ENCODE data around the gene KCNQ1. TPM values are rescaled to one million over a fixed set of nuclear protein-coding genes. Genes with fewer than 3 reads are reported as not detected.

The KCNQ1 gene
- polyA plus RNA-seq, 1 donor from 2014 or later, result not detected

DNA sequence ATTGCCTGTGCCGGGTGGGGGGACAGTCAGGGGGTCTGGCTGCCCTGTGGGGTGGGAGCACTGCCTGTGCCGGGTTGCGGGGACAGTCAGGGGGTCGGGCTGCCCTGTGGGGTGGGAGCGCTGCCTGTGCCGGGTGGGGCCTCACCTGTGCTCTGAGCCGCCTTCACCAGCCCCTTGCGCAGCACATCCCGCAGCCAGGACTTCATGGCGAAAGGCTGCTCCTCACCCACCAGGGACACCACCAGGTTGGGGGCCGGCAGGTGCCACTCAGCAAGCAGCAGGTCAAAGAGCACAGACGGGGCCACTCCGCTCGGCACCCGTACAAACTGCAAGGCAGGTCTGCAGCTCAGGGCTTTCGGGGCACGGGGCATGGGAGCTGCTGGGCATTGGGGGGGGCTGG, 22.8 kb upstream of the KCNQ1 start:
- Histone ChIP-seq H3K79me2 (replicated peaks; ENCODE audit: insufficient read depth, low read length) (no peaks in the 10 kb centered on the region), H3K9me2 (ENCODE audit: insufficient read depth, low read length) (no peaks in the 10 kb centered on the region), H3F3A (ENCODE audit: insufficient read depth, low read length, poor library complexity, severe bottlenecking) (no peaks in the 10 kb centered on the region), H2AFZ (ENCODE audit: low read depth, low read length) (no peak overlapping the region), H3K27me3 (ENCODE audit: insufficient read depth, low read depth, low read length) (no peaks in the 10 kb centered on the region), H3K27ac (ENCODE audit: low read length) (no peak overlapping the region), H3K36me3 (ENCODE audit: insufficient read depth, low read length) (no peaks in the 10 kb centered on the region), H3K4me3 (ENCODE audit: low read length) (no peak overlapping the region), H3K9ac (ENCODE audit: low read length) (no peak overlapping the region), H3K9me3 (ENCODE audit: low read length) (no peaks in the 10 kb centered on the region), H3K4me2 (ENCODE audit: low read length) (no peak overlapping the region), H4K20me1 (ENCODE audit: insufficient read depth) (no peaks in the 10 kb centered on the region)
- TF ChIP-seq, protein P1, sequence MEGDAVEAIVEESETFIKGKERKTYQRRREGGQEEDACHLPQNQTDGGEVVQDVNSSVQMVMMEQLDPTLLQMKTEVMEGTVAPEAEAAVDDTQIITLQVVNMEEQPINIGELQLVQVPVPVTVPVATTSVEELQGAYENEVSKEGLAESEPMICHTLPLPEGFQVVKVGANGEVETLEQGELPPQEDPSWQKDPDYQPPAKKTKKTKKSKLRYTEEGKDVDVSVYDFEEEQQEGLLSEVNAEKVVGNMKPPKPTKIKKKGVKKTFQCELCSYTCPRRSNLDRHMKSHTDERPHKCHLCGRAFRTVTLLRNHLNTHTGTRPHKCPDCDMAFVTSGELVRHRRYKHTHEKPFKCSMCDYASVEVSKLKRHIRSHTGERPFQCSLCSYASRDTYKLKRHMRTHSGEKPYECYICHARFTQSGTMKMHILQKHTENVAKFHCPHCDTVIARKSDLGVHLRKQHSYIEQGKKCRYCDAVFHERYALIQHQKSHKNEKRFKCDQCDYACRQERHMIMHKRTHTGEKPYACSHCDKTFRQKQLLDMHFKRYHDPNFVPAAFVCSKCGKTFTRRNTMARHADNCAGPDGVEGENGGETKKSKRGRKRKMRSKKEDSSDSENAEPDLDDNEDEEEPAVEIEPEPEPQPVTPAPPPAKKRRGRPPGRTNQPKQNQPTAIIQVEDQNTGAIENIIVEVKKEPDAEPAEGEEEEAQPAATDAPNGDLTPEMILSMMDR (IDR thresholded peaks at IDR 0.05; ENCODE audit: poor library complexity, severe bottlenecking), result no peak
- TF ChIP-seq MXI1 (conservative IDR thresholded peaks at IDR 0.05; ENCODE audit: poor library complexity, severe bottlenecking), result no peak
- TF ChIP-seq POLR2AphosphoS5 (IDR thresholded peaks at IDR 0.05), result no peak
- TF ChIP-seq TAF1 (IDR thresholded peaks at IDR 0.05; ENCODE audit: low read depth), result no peak
- no peak for TF ChIP-seq SMC3 (conservative IDR thresholded peaks at IDR 0.05; ENCODE audit: poor library complexity)
- TF ChIP-seq EZH2 (IDR thresholded peaks at IDR 0.05; ENCODE audit: borderline replicate concordance, insufficient read depth, low read length, poor library complexity, severe bottlenecking), result no peak
- TF ChIP-seq, protein P2, sequence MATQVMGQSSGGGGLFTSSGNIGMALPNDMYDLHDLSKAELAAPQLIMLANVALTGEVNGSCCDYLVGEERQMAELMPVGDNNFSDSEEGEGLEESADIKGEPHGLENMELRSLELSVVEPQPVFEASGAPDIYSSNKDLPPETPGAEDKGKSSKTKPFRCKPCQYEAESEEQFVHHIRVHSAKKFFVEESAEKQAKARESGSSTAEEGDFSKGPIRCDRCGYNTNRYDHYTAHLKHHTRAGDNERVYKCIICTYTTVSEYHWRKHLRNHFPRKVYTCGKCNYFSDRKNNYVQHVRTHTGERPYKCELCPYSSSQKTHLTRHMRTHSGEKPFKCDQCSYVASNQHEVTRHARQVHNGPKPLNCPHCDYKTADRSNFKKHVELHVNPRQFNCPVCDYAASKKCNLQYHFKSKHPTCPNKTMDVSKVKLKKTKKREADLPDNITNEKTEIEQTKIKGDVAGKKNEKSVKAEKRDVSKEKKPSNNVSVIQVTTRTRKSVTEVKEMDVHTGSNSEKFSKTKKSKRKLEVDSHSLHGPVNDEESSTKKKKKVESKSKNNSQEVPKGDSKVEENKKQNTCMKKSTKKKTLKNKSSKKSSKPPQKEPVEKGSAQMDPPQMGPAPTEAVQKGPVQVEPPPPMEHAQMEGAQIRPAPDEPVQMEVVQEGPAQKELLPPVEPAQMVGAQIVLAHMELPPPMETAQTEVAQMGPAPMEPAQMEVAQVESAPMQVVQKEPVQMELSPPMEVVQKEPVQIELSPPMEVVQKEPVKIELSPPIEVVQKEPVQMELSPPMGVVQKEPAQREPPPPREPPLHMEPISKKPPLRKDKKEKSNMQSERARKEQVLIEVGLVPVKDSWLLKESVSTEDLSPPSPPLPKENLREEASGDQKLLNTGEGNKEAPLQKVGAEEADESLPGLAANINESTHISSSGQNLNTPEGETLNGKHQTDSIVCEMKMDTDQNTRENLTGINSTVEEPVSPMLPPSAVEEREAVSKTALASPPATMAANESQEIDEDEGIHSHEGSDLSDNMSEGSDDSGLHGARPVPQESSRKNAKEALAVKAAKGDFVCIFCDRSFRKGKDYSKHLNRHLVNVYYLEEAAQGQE (IDR thresholded peaks at IDR 0.05; ENCODE audit: borderline replicate concordance), result no peak
- TF ChIP-seq RAD21 (conservative IDR thresholded peaks at IDR 0.05), result no peak
- no peak for TF ChIP-seq EP300 (conservative IDR thresholded peaks at IDR 0.05; ENCODE audit: poor library complexity, severe bottlenecking)

DNA sequence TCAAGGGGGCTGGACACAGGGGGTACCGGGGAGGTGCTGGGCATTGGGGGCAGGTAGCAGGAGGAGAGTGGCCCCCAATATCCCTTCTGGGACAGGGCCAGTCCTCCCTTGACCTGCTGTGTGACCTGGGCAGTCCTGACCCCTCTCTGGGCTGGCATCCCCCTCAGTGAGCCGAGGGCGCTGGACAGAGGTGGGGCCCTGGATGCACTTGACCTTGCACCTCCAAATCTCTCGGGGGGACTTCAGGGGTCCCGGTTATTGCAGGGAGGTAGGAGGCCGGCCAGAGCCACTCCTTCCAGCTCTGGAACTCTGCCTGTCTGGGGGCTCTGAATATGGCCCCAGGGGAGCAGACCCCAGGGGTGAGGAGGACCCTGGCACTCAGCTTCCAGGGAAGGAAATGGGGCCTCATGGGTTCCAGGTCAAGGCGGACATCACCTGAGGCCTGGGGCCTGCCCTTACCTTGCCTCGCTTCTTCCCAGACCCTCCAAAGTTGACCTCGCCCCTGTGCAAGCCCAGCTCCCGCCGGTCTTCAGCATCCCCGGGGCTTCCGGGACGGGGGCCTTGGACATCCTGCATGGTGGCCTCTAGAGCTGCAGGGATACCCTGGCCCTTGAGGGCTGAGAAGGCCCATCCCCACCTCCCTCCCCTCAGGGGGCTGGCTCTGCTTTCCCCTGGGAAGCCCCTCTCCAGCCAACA, 22.2 kb upstream of the KCNQ1 start:
- H3F3A ChIP-seq (ENCODE audit: insufficient read depth, low read length, poor library complexity, severe bottlenecking), result no peaks in the 10 kb centered on the region

More for the DNA sequence above, 22.2 kb upstream of the KCNQ1 start:
- H3K79me2 ChIP-seq (replicated peaks; ENCODE audit: insufficient read depth, low read length), result no peaks in the 10 kb centered on the region
- H3K36me3 ChIP-seq (ENCODE audit: insufficient read depth, low read length), result no peaks in the 10 kb centered on the region
- no peaks in the 10 kb centered on the region for H3K9me2 ChIP-seq (ENCODE audit: insufficient read depth, low read length)
- H4K20me1 ChIP-seq (ENCODE audit: insufficient read depth), result no peaks in the 10 kb centered on the region
- H2AFZ ChIP-seq (ENCODE audit: low read depth, low read length), result no peak overlapping the region
- H3K4me3 ChIP-seq (ENCODE audit: low read length), result no peak overlapping the region
- no peaks in the 10 kb centered on the region for H3K9me3 ChIP-seq (ENCODE audit: low read length)
- no peaks in the 10 kb centered on the region for H3K27me3 ChIP-seq (ENCODE audit: insufficient read depth, low read depth, low read length)
- no peak overlapping the region for H3K4me2 ChIP-seq (ENCODE audit: low read length)
- TF ChIP-seq SMC3 (conservative IDR thresholded peaks at IDR 0.05; ENCODE audit: poor library complexity) (no peak), RAD21 (conservative IDR thresholded peaks at IDR 0.05) (no peak), EP300 (conservative IDR thresholded peaks at IDR 0.05; ENCODE audit: poor library complexity, severe bottlenecking) (no peak), POLR2AphosphoS5 (IDR thresholded peaks at IDR 0.05) (no peak), TAF1 (IDR thresholded peaks at IDR 0.05; ENCODE audit: low read depth) (no peak), EZH2 (IDR thresholded peaks at IDR 0.05; ENCODE audit: borderline replicate concordance, insufficient read depth, low read length, poor library complexity, severe bottlenecking) (no peak), MXI1 (conservative IDR thresholded peaks at IDR 0.05; ENCODE audit: poor library complexity, severe bottlenecking) (no peak)
- TF ChIP-seq, protein P2 (IDR thresholded peaks at IDR 0.05; ENCODE audit: borderline replicate concordance), result no peak
- TF ChIP-seq, protein P1 (IDR thresholded peaks at IDR 0.05; ENCODE audit: poor library complexity, severe bottlenecking), result no peak
- no peak overlapping the region for H3K27ac ChIP-seq (ENCODE audit: low read length)
- no peak overlapping the region for H3K9ac ChIP-seq (ENCODE audit: low read length)

Data from neural cell (in vitro differentiated cells).